22Rv1 (cell line): Measurements from ENCODE around the gene BIN1.

Source experiments
- H3K27ac ChIP-seq: fragments of 450-650 bp; 2 replicates; pipeline ENCODE4 v1.5.1; 2017
- ZFX ChIP-seq: fragments of 450-650 bp; IDR thresholded peaks from 2 replicates; pipeline ENCODE4 v1.6.1; 2017; ENCODE audit warnings: antibody characterized with exemption, borderline replicate concordance
- TF ChIP-seq, protein P1 (sequence below): fragments of 450-650 bp; IDR thresholded peaks from 2 replicates; pipeline ENCODE4 v1.5.1; 2017; ENCODE audit warnings: mild to moderate bottlenecking

Gene BIN1

DNA sequence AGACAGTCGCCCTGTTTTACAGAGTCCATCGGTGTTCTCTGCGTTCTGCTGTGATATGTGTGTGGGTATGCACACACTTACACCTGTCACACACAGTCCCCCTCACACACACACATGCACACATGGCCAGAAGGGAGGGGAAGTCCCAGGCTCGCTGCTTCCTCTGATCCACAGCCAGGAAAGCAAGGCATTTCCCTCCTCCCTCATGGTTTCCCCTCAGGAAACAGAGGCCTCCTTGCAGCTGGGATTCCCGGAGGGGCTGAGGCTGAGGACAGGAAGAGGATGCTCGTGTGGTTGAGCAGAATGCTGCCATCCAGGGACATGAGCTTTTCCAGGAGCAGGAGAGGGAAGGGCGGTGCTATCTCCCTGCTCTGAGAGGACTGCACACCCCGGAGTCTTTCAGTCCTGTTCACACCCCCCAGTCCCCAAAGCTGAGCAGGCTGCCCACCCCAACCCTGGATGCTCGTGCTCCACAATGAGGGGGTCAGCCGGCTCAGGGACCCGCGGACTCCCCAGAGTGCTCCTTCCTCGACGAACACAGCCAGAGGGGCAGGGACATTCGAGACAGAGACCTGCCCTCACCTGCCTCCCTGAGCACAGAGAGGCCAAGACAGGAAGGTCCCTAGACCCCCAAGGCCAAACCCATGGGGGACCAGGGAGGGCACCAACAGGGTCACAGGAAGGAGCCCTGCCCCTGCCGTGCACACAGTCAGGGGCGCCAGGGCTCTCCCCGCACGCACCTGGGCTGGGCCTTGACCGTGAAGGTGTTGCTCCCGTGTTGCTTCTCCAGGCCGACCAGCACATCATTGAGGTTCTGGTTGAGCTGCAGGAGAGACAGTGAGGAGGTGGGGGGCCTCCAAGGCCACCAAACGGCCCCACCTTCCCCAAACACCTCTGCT lies 45.3 kb downstream of the BIN1 start:
- TF ChIP-seq, protein P1, sequence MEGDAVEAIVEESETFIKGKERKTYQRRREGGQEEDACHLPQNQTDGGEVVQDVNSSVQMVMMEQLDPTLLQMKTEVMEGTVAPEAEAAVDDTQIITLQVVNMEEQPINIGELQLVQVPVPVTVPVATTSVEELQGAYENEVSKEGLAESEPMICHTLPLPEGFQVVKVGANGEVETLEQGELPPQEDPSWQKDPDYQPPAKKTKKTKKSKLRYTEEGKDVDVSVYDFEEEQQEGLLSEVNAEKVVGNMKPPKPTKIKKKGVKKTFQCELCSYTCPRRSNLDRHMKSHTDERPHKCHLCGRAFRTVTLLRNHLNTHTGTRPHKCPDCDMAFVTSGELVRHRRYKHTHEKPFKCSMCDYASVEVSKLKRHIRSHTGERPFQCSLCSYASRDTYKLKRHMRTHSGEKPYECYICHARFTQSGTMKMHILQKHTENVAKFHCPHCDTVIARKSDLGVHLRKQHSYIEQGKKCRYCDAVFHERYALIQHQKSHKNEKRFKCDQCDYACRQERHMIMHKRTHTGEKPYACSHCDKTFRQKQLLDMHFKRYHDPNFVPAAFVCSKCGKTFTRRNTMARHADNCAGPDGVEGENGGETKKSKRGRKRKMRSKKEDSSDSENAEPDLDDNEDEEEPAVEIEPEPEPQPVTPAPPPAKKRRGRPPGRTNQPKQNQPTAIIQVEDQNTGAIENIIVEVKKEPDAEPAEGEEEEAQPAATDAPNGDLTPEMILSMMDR: no peak
- TF ChIP-seq ZFX: no peak
- no peak overlapping the region for H3K27ac ChIP-seq

DNA sequence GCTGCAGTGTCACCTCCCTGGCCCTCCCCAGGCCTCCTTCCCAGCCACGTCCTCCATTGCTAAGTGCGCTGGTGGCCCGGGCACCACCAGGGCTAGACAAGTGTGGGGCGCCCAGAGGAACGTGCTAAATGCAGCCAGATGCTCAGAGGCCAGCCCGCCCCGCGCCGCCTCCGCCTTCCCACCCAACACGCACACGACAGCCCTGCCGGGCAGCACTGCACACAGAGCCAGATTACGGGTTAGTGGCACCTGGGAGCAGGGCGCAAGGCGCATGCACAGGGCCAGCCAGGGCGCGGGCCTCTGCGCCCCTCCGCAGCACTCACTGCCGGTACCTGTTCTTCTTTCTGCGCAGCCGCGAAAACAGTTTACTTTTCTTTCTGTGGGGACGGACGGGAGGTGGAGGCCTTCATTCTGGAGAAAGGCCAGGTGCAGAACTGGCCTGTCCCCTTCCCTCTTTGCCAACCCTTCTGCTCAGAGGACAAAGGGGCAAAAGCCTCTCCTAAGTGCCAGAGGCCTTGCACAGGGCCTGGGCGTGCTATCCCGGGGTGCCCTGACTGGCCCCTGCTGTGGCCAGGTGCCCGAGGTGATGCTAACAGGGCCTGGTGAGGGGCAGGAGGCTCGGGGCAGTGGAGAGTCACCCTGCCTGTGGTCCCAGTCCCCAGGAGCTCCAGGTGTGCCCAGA lies 46.5 kb downstream of the BIN1 start:
- H3K27ac ChIP-seq: no peak overlapping the region
- no peak for TF ChIP-seq ZFX
- TF ChIP-seq, protein P1: no peak

DNA sequence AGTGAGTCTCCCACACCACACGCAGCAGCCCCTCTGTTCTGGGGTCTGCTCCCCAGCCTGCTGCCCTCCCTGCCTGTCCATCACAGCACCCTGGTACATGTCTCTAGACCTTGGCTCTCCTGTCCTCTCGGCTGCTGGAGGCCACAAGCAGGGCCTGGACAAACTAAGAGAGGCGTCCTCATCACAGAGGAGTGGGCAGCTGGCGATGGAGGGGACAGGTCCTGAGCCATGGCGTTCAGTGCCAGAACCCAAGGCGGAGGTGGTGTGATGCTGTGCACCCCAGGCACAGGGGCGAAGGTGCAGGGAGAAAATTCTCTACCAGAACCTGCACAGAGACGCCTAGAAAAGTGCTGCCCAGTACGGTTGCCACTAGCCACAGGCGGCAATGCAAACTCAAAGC lies 47.4 kb downstream of the BIN1 start:
- no peak overlapping the region for H3K27ac ChIP-seq
- TF ChIP-seq, protein P1: no peak
- no peak for TF ChIP-seq ZFX

GRCh38 chr2:127058954-127059252 lies 48.1 kb downstream of the BIN1 start:
- H3K27ac ChIP-seq: no peak overlapping the region
- no peak for TF ChIP-seq ZFX
- TF ChIP-seq, protein P1: no peak

DNA sequence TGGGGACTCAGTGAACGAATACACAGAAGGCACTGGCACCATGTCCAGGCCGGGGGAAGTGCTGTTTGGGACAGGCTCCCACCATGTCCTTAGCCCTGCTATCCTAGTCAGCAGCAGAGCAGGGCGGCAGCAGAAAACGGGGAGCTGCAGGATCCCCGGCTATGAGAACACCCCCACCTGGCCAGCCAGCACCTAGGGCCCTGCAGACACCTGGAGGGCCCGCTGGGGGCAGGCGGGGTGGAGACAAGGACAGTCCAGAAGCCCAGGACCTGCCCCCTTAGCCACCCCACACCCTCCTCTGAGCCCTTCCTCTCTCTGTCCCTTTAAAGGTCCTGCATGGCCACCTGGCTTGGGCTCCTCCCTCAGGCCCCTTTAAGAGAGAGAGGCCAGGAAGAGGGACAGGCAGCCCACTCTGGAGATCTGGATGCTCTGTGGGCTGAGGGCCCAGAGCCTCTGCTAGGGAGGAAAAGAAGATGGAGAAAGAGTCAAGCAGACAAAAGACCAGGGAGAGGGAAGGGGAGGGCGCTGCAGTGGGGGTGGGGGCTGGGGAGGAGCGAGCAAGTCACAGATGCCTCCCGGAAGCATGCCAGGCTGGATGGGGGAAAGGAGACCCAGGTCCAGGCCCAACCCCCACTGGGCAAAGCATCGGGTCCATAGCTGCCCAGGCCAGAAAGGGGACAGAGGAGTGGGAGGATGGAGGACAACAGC lies 48.6 kb downstream of the BIN1 start:
- TF ChIP-seq, protein P1: no peak
- no peak for TF ChIP-seq ZFX
- H3K27ac ChIP-seq: no peak overlapping the region

GRCh38 chr2:127057371-127058245 lies 49.3 kb downstream of the BIN1 start:
- TF ChIP-seq, protein P1: no peak
- no peak for TF ChIP-seq ZFX
- H3K27ac ChIP-seq: no peak overlapping the region
